H9 (cell line): ENCODE results near the gene ZNF408. TPM values are rescaled to one million over a fixed set of nuclear protein-coding genes. Genes with fewer than 3 reads are reported as not detected.

Experiments used
- DNase-seq: peaks from one replicate; pipeline ENCODE4 v3.0.0-alpha.2; 2017
- H2AFZ ChIP-seq: one replicate; pipeline ENCODE4 v1.6.1; 2013; ENCODE audit warnings: mild to moderate bottlenecking, low read length, control low read depth, moderate library complexity
- H2AK5ac ChIP-seq: 2 replicates; pipeline ENCODE4 v1.6.1; 2013; ENCODE audit warnings: low read length, control low read depth, mixed read lengths; ENCODE audit not compliant: insufficient read length
- H2BK120ac ChIP-seq: one replicate; pipeline ENCODE4 v1.6.1; 2013; ENCODE audit warnings: low read depth, mild to moderate bottlenecking, low read length, control low read depth, inconsistent platforms; ENCODE audit not compliant: poor library complexity, severe bottlenecking
- H2BK12ac ChIP-seq: 2 replicates; pipeline ENCODE4 v1.6.1; 2013; ENCODE audit warnings: low read length, control low read depth, mixed read lengths, low read depth; ENCODE audit not compliant: insufficient read length
- H2BK15ac ChIP-seq: 2 replicates; pipeline ENCODE4 v1.6.1; 2013; ENCODE audit warnings: low read depth, low read length, control low read depth
- H2BK20ac ChIP-seq: one replicate; pipeline ENCODE4 v1.6.1; 2013; ENCODE audit warnings: low read depth, mild to moderate bottlenecking, low read length, control low read depth, inconsistent platforms; ENCODE audit not compliant: poor library complexity, severe bottlenecking
- H2BK5ac ChIP-seq: 2 replicates; pipeline ENCODE4 v1.6.1; 2013; ENCODE audit warnings: low read length, control low read depth, mixed read lengths; ENCODE audit not compliant: insufficient read length
- H3K14ac ChIP-seq: 2 replicates; pipeline ENCODE4 v1.6.1; 2013; ENCODE audit warnings: low read length, control low read depth; ENCODE audit not compliant: insufficient read depth
- H3K18ac ChIP-seq: 2 replicates; pipeline ENCODE4 v1.6.1; 2013; ENCODE audit warnings: low read depth, mild to moderate bottlenecking, mixed read lengths, low read length, control low read depth; ENCODE audit not compliant: insufficient read length
- H3K23ac ChIP-seq: 2 replicates; pipeline ENCODE4 v1.6.1; 2013; ENCODE audit warnings: low read length, control low read depth, mixed read lengths, low read depth; ENCODE audit not compliant: insufficient read length
- H3K23me2 ChIP-seq: 2 replicates; pipeline ENCODE4 v1.6.1; 2013; ENCODE audit warnings: low read depth, mild to moderate bottlenecking, mixed read lengths, low read length, control low read depth; ENCODE audit not compliant: insufficient read length, poor library complexity, severe bottlenecking
- H3K27ac ChIP-seq: 2 replicates; pipeline ENCODE4 v1.5.1; 2013; ENCODE audit warnings: low read length, control low read depth, mixed read lengths, low read depth; ENCODE audit not compliant: insufficient read length
- H3K27me3 ChIP-seq: 2 replicates; pipeline ENCODE4 v1.6.1; 2013; ENCODE audit warnings: low read length, control low read depth, inconsistent platforms; ENCODE audit not compliant: insufficient read depth
- H3K4ac ChIP-seq: 2 replicates; pipeline ENCODE4 v1.6.1; 2013; ENCODE audit warnings: low read depth, mild to moderate bottlenecking, control low read depth, inconsistent platforms, low read length, moderate library complexity
- H3K4me1 ChIP-seq: 2 replicates; pipeline ENCODE4 v1.6.1; 2013; ENCODE audit warnings: low read length, control low read depth, inconsistent platforms; ENCODE audit not compliant: insufficient read depth
- H3K4me2 ChIP-seq: 2 replicates; pipeline ENCODE4 v1.6.1; 2013; ENCODE audit warnings: low read length, control low read depth, mixed read lengths; ENCODE audit not compliant: insufficient read length, insufficient read depth
- H3K56ac ChIP-seq: 2 replicates; pipeline ENCODE4 v1.6.1; 2013; ENCODE audit warnings: low read depth, mild to moderate bottlenecking, mixed read lengths, low read length, control low read depth; ENCODE audit not compliant: insufficient read length
- H3K79me1 ChIP-seq: 2 replicates; pipeline ENCODE4 v1.6.1; 2013; ENCODE audit warnings: low read depth, mild to moderate bottlenecking, moderate library complexity, low read length, control low read depth, inconsistent platforms; ENCODE audit not compliant: insufficient read depth, poor library complexity, severe bottlenecking
- H3K79me2 ChIP-seq: 2 replicates; pipeline ENCODE4 v1.6.1; 2013; ENCODE audit warnings: low read length, control low read depth, inconsistent platforms; ENCODE audit not compliant: insufficient read depth
- H3K9ac ChIP-seq: 2 replicates; pipeline ENCODE4 v1.6.1; 2013; ENCODE audit warnings: low read length, control low read depth, mixed read lengths; ENCODE audit not compliant: insufficient read length; ENCODE audit errors: extremely low read depth
- H3K9me3 ChIP-seq: one replicate; pipeline ENCODE4 v1.6.1; 2013; ENCODE audit warnings: low read depth, low read length, inconsistent platforms; ENCODE audit not compliant: control insufficient read depth
- H3T11ph ChIP-seq: one replicate; pipeline ENCODE4 v1.6.1; 2013; ENCODE audit warnings: mild to moderate bottlenecking, low read length, control low read depth, inconsistent platforms
- H4K20me1 ChIP-seq: one replicate; pipeline ENCODE4 v1.6.1; 2013; ENCODE audit not compliant: control insufficient read depth, insufficient read length, insufficient read depth
- H4K5ac ChIP-seq: 2 replicates; pipeline ENCODE4 v1.6.1; 2013; ENCODE audit warnings: low read depth, mild to moderate bottlenecking, mixed read lengths, low read length, control low read depth; ENCODE audit not compliant: insufficient read length
- H4K8ac ChIP-seq: replicated peaks from 2 replicates; pipeline ENCODE4 v1.6.1; 2013; ENCODE audit warnings: low read length, control low read depth, mixed read lengths, low read depth; ENCODE audit not compliant: insufficient read length
- H4K91ac ChIP-seq: 2 replicates; pipeline ENCODE4 v1.6.1; 2013; ENCODE audit warnings: low read depth, mild to moderate bottlenecking, moderate library complexity, mixed read lengths, low read length, control low read depth; ENCODE audit not compliant: insufficient read length
- H3K27ac Mint-ChIP-seq, 3 experiments: 2 replicates in 2 of 3; 3 replicates in 1 of 3; pipeline ENCODE4 v1.8.0; 2020 to 2021; ENCODE audit warnings: mixed read lengths in 3 of 3, mild to moderate bottlenecking in 1 of 3, moderate library complexity in 1 of 3
- H3K27me3 Mint-ChIP-seq: 2 replicates; pipeline ENCODE4 v1.8.0; 2021; ENCODE audit warnings: low read depth, mild to moderate bottlenecking, moderate library complexity, mixed read lengths
- H3K36me3 Mint-ChIP-seq, 3 experiments: 2 replicates in 2 of 3; 3 replicates in 1 of 3; pipeline ENCODE4 v1.8.0; 2020 to 2021; ENCODE audit warnings: low read depth in 3 of 3, mixed read lengths in 3 of 3; ENCODE audit not compliant: insufficient read depth in 1 of 3
- H3K4me1 Mint-ChIP-seq, 2 experiments: 2 replicates each; pipeline ENCODE4 v1.8.0; 2020; ENCODE audit warnings: mixed read lengths in 2 of 2
- H3K4me3 Mint-ChIP-seq, 2 experiments: 2 replicates in 1 of 2; 3 replicates in 1 of 2; pipeline ENCODE4 v1.8.0; 2020 to 2021; ENCODE audit warnings: mild to moderate bottlenecking in 2 of 2, mixed read lengths in 2 of 2, moderate library complexity in 1 of 2
- H3K9me3 Mint-ChIP-seq, 2 experiments: 2 replicates in 1 of 2; 3 replicates in 1 of 2; pipeline ENCODE4 v1.8.0; 2020; ENCODE audit warnings: mild to moderate bottlenecking in 2 of 2, mixed read lengths in 2 of 2, moderate library complexity in 1 of 2
- WGBS: extraction: QIAGEN DNeasy Blood & Tissue Kit; methylation state at CpG from one replicate; pipeline ENCODE4 v1.1.7; 2013; ENCODE audit warnings: missing lambda C conversion rate, low lambda C conversion rate, mixed read lengths; ENCODE audit not compliant: insufficient read length; ENCODE audit errors: extremely low coverage; 5-methylcytosine and 5-hydroxymethylcytosine counted together
- total RNA-seq: library from RNA; stranded (reverse); gene quantifications from 2 replicates; pipeline ENCODE4 v1.2.1, GENCODE V29; 2021
- TF ChIP-seq, protein P1 (sequence below): fragments of 200-600 bp; sonication (generic); conservative IDR thresholded peaks from 3 replicates; pipeline ENCODE4 v1.8.0; 2021; ENCODE audit warnings: antibody characterized with exemption, mild to moderate bottlenecking

ZNF408 gene
- total RNA-seq, 1 experiment from 2014 or later = 16.6 TPM

GRCh38 chr11:46674463-46675287, 26.2 kb upstream of the ZNF408 start:
- H3K27me3 ChIP-seq = no peaks in the 10 kb centered on the region
- H3K56ac ChIP-seq = no peak overlapping the region
- H4K8ac ChIP-seq = no peak overlapping the region
- no peak overlapping the region for H2AFZ ChIP-seq
- Mint-ChIP-seq H3K4me3 (peak overlapping the region in 1 of 2 experiments; percentile 54; a peak in 4 of 5 replicates), H3K36me3 (peaks cover 17 to 38% (median 34%) of the 10 kb centered on the region in 3 experiments; a peak in 6 of 7 replicates), H3K4me1 (peaks cover 14 to 16% of the 10 kb centered on the region in 2 experiments), H3K9me3 (no peaks in the 10 kb centered on the region), H3K27me3 (no peaks in the 10 kb centered on the region; the same call in 1 of the 2 replicates), H3K27ac (peak overlapping the region; percentile 86 to 94 (median 94))
- DNase-seq = peak; percentile 92
- no peak overlapping the region for H3K23ac ChIP-seq
- H4K20me1 ChIP-seq = no peaks in the 10 kb centered on the region
- no peak overlapping the region for H2BK15ac ChIP-seq
- no peaks in the 10 kb centered on the region for H3K79me2 ChIP-seq
- H2BK120ac ChIP-seq = no peak overlapping the region
- no peak overlapping the region for H3K14ac ChIP-seq
- H3T11ph ChIP-seq = no peak overlapping the region
- no peak overlapping the region for H3K4ac ChIP-seq
- H4K91ac ChIP-seq = no peak overlapping the region
- WGBS = no CpG with 5 or more reads among the region's 12 CpGs
- no peaks in the 10 kb centered on the region for H3K79me1 ChIP-seq
- H3K9ac ChIP-seq = no peak overlapping the region
- no peak overlapping the region for H2BK12ac ChIP-seq
- H3K27ac ChIP-seq = no peak overlapping the region
- no peaks in the 10 kb centered on the region for H3K23me2 ChIP-seq
- H2BK5ac ChIP-seq = no peak overlapping the region
- no peak overlapping the region for H3K18ac ChIP-seq
- no peak overlapping the region for H4K5ac ChIP-seq
- no peak overlapping the region for H2BK20ac ChIP-seq
- H3K4me2 ChIP-seq = peak overlapping the region; percentile 5
- TF ChIP-seq, protein P1, sequence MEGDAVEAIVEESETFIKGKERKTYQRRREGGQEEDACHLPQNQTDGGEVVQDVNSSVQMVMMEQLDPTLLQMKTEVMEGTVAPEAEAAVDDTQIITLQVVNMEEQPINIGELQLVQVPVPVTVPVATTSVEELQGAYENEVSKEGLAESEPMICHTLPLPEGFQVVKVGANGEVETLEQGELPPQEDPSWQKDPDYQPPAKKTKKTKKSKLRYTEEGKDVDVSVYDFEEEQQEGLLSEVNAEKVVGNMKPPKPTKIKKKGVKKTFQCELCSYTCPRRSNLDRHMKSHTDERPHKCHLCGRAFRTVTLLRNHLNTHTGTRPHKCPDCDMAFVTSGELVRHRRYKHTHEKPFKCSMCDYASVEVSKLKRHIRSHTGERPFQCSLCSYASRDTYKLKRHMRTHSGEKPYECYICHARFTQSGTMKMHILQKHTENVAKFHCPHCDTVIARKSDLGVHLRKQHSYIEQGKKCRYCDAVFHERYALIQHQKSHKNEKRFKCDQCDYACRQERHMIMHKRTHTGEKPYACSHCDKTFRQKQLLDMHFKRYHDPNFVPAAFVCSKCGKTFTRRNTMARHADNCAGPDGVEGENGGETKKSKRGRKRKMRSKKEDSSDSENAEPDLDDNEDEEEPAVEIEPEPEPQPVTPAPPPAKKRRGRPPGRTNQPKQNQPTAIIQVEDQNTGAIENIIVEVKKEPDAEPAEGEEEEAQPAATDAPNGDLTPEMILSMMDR = no peak
- no peaks in the 10 kb centered on the region for H3K4me1 ChIP-seq
- H2AK5ac ChIP-seq = no peak overlapping the region
- H3K9me3 ChIP-seq = no peaks in the 10 kb centered on the region
